Muscle of arm (tissue), 12 donors: ENCODE results near the gene MEF2A. TPM values are rescaled to one million over a fixed set of nuclear protein-coding genes. Genes with fewer than 3 reads are reported as not detected.

ENCODE experiments used
- DNase-seq: peaks from one replicate; pipeline ENCODE4 v3.0.0-alpha.2; 2013
- polyA plus RNA-seq, 12 donors: library from polyadenylated mRNA; unstranded; fragments of 120-200 nt; gene quantifications; one replicate each; pipeline ENCODE4 v1.2.1, GENCODE V29; 2013; ENCODE audit not compliant: insufficient read length in 12 of 12

MEF2A gene
- polyA plus RNA-seq, 12 donors, result 44.0 to 96.2 (median 64.2) TPM; not detected in 1

- DNase-seq, result no peak
Measured at GRCh38 chr15:99558571-99558970, 7.2 kb upstream of the MEF2A start.

GRCh38 chr15:99561476-99562230 lies 4.1 kb upstream of the MEF2A start:
- no peak for DNase-seq

- DNase-seq, result no peak
Measured at GRCh38 chr15:99562238-99562637, 3.5 kb upstream of the MEF2A start.

- peak; percentile 43 for DNase-seq
Measured at GRCh38 chr15:99564221-99565048, 1.3 kb upstream of the MEF2A start.

- peak; percentile 40 for DNase-seq
Measured at GRCh38 chr15:99565049-99565298, 810 bp upstream of the MEF2A start.

GRCh38 chr15:99566157-99566897 lies 543 bp downstream of the MEF2A start:
- peak; percentile 33 for DNase-seq

GRCh38 chr15:99568625-99569352 lies 3.0 kb downstream of the MEF2A start:
- peak; percentile 23 for DNase-seq

GRCh38 chr15:99571299-99571698 lies 5.5 kb downstream of the MEF2A start:
- DNase-seq, result no peak

- DNase-seq, result no peak
Measured at GRCh38 chr15:99574048-99574447, 8.3 kb downstream of the MEF2A start.

- no peak for DNase-seq
Measured at GRCh38 chr15:99574502-99574901, 8.7 kb downstream of the MEF2A start.

- no peak for DNase-seq
Measured at GRCh38 chr15:99578809-99579208, 13.0 kb downstream of the MEF2A start.

GRCh38 chr15:99580076-99580475 lies 14.3 kb downstream of the MEF2A start:
- no peak for DNase-seq

- DNase-seq, result no peak
Measured at GRCh38 chr15:99582508-99582960, 16.8 kb downstream of the MEF2A start.

- DNase-seq, result no peak
Measured at GRCh38 chr15:99584081-99584600, 18.4 kb downstream of the MEF2A start.

GRCh38 chr15:99586121-99586520 lies 20.3 kb downstream of the MEF2A start:
- DNase-seq, result no peak

- no peak for DNase-seq
Measured at GRCh38 chr15:99589801-99590200, 24.0 kb downstream of the MEF2A start.

GRCh38 chr15:99590913-99591646 lies 25.3 kb downstream of the MEF2A start:
- DNase-seq, result no peak

- DNase-seq, result no peak
Measured at GRCh38 chr15:99592145-99592791, 26.5 kb downstream of the MEF2A start.

GRCh38 chr15:99593070-99593469 lies 27.3 kb downstream of the MEF2A start:
- no peak for DNase-seq

GRCh38 chr15:99594916-99595315 lies 29.1 kb downstream of the MEF2A start:
- DNase-seq, result no peak
